ENCODE measurements around the gene SLC35E2B.

GRCh38 chr1:1622010-1622787 is 70.4 kb downstream of the SLC35E2B start:
- TF ChIP-seq EZH2 (conservative IDR thresholded peaks at IDR 0.05; ENCODE audit: low read depth, low read length) (no peak), CTCF (CRISPR knock-in tag; IDR thresholded peaks at IDR 0.05) (no peak), THAP8 (CRISPR knock-in tag; IDR thresholded peaks at IDR 0.05; ENCODE audit: borderline replicate concordance) (no peak), KDM5A (IDR thresholded peaks at IDR 0.05; ENCODE audit: borderline replicate concordance, low read length) (no peak), TIGD3 (CRISPR knock-in tag; IDR thresholded peaks at IDR 0.05; ENCODE audit: borderline replicate concordance) (no peak)

All from HepG2 (cell line).